ENCODE results near the gene FOXJ3. TPM values are rescaled to one million over a fixed set of nuclear protein-coding genes. Genes with fewer than 3 reads are reported as not detected.

FOXJ3 gene
- total and polyA plus RNA-seq, 2 of the 4 experiments (the other 2 are of a cell fraction): 16.7 to 30.5 TPM

GRCh38 chr1:42130061-42130660 is 204.9 kb downstream of the FOXJ3 start:
- CTCF ChIA-PET: no interaction called here
- no peak overlapping the region for H3K18ac ChIP-seq (ENCODE audit: low read depth, low read length)
- DNase-seq (no peak), ATAC-seq (ENCODE audit: low read depth) (no peak)
- no peak overlapping the region for H4K91ac ChIP-seq (ENCODE audit: insufficient read depth, low read depth, low read length)
- H3K9me3 ChIP-seq (ENCODE audit: control insufficient read depth, insufficient read depth, low read length): no peaks in the 10 kb centered on the region
- H3K23ac ChIP-seq (ENCODE audit: low read depth, low read length): no peak overlapping the region
- H4K5ac ChIP-seq (ENCODE audit: low read depth, low read length): no peak overlapping the region
- no peak overlapping the region for H3K27ac ChIP-seq (ENCODE audit: insufficient read depth, low read length)
- no peak overlapping the region for H2BK15ac ChIP-seq (ENCODE audit: low read depth, low read length)
- H3K79me1 ChIP-seq (ENCODE audit: low read depth in 1 of 2, low read length in 2 of 2): no peaks in the 10 kb centered on the region
- dilution Hi-C loops (cut with HindIII; ENCODE audit: low sequenced_read_pairs, unreplicated experiment) (no loop called here), intact Hi-C loops (cut with micrococcal nuclease) (no loop called here), in situ Hi-C loops (cut with MboI; ENCODE audit: low sequenced_read_pairs) (no loop called here)
- 72% methylated on average over 2 of the region's 5 CpGs; no CpG with 5 or more reads in 1 of the 2 experiments for WGBS, 2 experiments (ENCODE audit: extremely low coverage in 2 of 2, insufficient read length in 1 of 2)
- POLR2A ChIA-PET (ENCODE audit: unreplicated experiment): no interaction called here
- H2BK20ac ChIP-seq (ENCODE audit: low read depth, low read length): no peak overlapping the region
- no peak overlapping the region for H2AFZ ChIP-seq (replicated peaks; ENCODE audit: low read length, poor library complexity)
- no peak overlapping the region for H2BK120ac ChIP-seq (ENCODE audit: low read depth, low read length)
- no peak overlapping the region for H3K4me2 ChIP-seq (ENCODE audit: low read depth, low read length)
- H3K14ac ChIP-seq (replicated peaks; ENCODE audit: low read depth, low read length): no peak overlapping the region
- TF ChIP-seq USF2 (IDR thresholded peaks at IDR 0.05; ENCODE audit: low read depth, low read length): no peak
- no peak for TF ChIP-seq CTCF (conservative IDR thresholded peaks at IDR 0.05; ENCODE audit: low read depth, low read length)
- TF ChIP-seq MAZ (IDR thresholded peaks at IDR 0.05; ENCODE audit: borderline replicate concordance, low read depth, low read length): no peak
- TF ChIP-seq RCOR1 (IDR thresholded peaks at IDR 0.05; ENCODE audit: insufficient replicate concordance, low read length): no peak
- TF ChIP-seq RAD21 (IDR thresholded peaks at IDR 0.05; ENCODE audit: low read length): no peak
- TF ChIP-seq CEBPB (IDR thresholded peaks at IDR 0.05; ENCODE audit: low read depth, low read length): no peak
- no peak for TF ChIP-seq NFE2L2 (IDR thresholded peaks at IDR 0.05; ENCODE audit: low read depth, low read length)
- no peak for TF ChIP-seq ELK1 (IDR thresholded peaks at IDR 0.05; ENCODE audit: borderline replicate concordance, low read depth, low read length)
- no peak for TF ChIP-seq CHD1 (IDR thresholded peaks at IDR 0.05; ENCODE audit: low read depth, low read length)
- TF ChIP-seq BHLHE40 (IDR thresholded peaks at IDR 0.05; ENCODE audit: low read depth, low read length): no peak
- TF ChIP-seq POLR2A (IDR thresholded peaks at IDR 0.05; ENCODE audit: low read depth, low read length): no peak
- TF ChIP-seq MAFK (IDR thresholded peaks at IDR 0.05; ENCODE audit: low read depth, low read length): no peak
- no peak for TF ChIP-seq RFX5 (IDR thresholded peaks at IDR 0.05; ENCODE audit: low read depth, low read length)
- TF ChIP-seq FOS (IDR thresholded peaks at IDR 0.05; ENCODE audit: low read depth, low read length): no peak
- TF ChIP-seq MXI1 (IDR thresholded peaks at IDR 0.05; ENCODE audit: borderline replicate concordance, low read depth, low read length): no peak
- no peak for TF ChIP-seq SMC3 (IDR thresholded peaks at IDR 0.05; ENCODE audit: low read depth, low read length)
- H3K9me1 ChIP-seq (ENCODE audit: insufficient read depth, low read length): no peaks in the 10 kb centered on the region; the same call in 1 of the 2 replicates
- H3K56ac ChIP-seq (ENCODE audit: extremely low read depth, insufficient read depth, low read length): no peak overlapping the region
- no peaks in the 10 kb centered on the region for H3K36me3 ChIP-seq (ENCODE audit: control insufficient read depth, insufficient read depth, low read length)
- no peak overlapping the region for H2AK9ac ChIP-seq (replicated peaks; ENCODE audit: low read depth, low read length, poor library complexity)
- no peaks in the 10 kb centered on the region for H3K4me1 ChIP-seq (ENCODE audit: control insufficient read depth, insufficient read depth, low read length)
- no peak overlapping the region for H2BK5ac ChIP-seq (ENCODE audit: low read depth, low read length, poor library complexity, severe bottlenecking)
- no peak overlapping the region for H3K4me3 ChIP-seq (ENCODE audit: insufficient read depth, low read depth, low read length)
- H4K20me1 ChIP-seq (ENCODE audit: insufficient read depth, low read length): no peaks in the 10 kb centered on the region
- no peak overlapping the region for H3K4ac ChIP-seq (ENCODE audit: low read depth, low read length)
- no peak overlapping the region for H4K8ac ChIP-seq (ENCODE audit: low read depth in 2 of 2, low read length in 2 of 2)
- no peak overlapping the region for H3K9ac ChIP-seq (ENCODE audit: low read depth, low read length)
- H3K27me3 ChIP-seq (ENCODE audit: control insufficient read depth, insufficient read depth, low read length): peaks cover 8% of the 10 kb centered on the region
- no TSS peak for BruUV-seq (replicated peaks)
- H2AK5ac ChIP-seq (ENCODE audit: low read depth, low read length): no peak overlapping the region

Measured in IMR-90 (cell line).